Upper lobe of right lung (tissue), 1 donor: ENCODE measurements around the gene BORCS5. TPM values are rescaled to one million over a fixed set of nuclear protein-coding genes. Genes with fewer than 3 reads are reported as not detected.

Experiments used
- ATAC-seq: fragments of 200-7000 bp; cut with Tn5 transposase; one replicate; pipeline ENCODE4 v1.9.1; 2020; ENCODE audit warnings: mild to moderate bottlenecking, moderate library complexity
- DNase-seq: peaks from one replicate; pipeline ENCODE4 v3.0.0-alpha.2; 2020
- H3K27ac ChIP-seq: fragments of 200-600 bp; one replicate; pipeline ENCODE4 v1.8.0; 2022
- H3K27me3 ChIP-seq: fragments of 200-600 bp; one replicate; pipeline ENCODE4 v1.8.0; 2022; ENCODE audit warnings: mild to moderate bottlenecking
- H3K36me3 ChIP-seq: fragments of 200-600 bp; one replicate; pipeline ENCODE4 v1.8.0; 2022
- H3K4me1 ChIP-seq: fragments of 200-600 bp; one replicate; pipeline ENCODE4 v1.8.0; 2022
- H3K4me3 ChIP-seq: fragments of 200-600 bp; one replicate; pipeline ENCODE4 v1.8.0; 2022; ENCODE audit warnings: mild to moderate bottlenecking
- H3K9me3 ChIP-seq: fragments of 200-600 bp; one replicate; pipeline ENCODE4 v1.8.0; 2022
- intact Hi-C: fragments of 100-400 bp; cut with DNase I; formaldehyde crosslinking; loops from one replicate; pipeline ENCODE4 v1.11.0; 2022
- total RNA-seq: library from RNA; stranded (reverse); fragmentation: NEBNext Ultra II Directional; extraction: Animal tissue kit (Norgen Biotek cat#: 25700); gene quantifications from one replicate; pipeline ENCODE4 v1.2.1, GENCODE V29; 2021
- TF ChIP-seq, protein P1 (sequence below): fragments of 200-600 bp; IDR thresholded peaks from one replicate; pipeline ENCODE4 v1.8.0; 2022; ENCODE audit warnings: antibody characterized with exemption
- donor health status: DM: no; HTN: yes; CAD: no; lungs with severe emphysema.

BORCS5 gene
- total RNA-seq, 1 donor from 2014 or later = 14.0 TPM

DNA sequence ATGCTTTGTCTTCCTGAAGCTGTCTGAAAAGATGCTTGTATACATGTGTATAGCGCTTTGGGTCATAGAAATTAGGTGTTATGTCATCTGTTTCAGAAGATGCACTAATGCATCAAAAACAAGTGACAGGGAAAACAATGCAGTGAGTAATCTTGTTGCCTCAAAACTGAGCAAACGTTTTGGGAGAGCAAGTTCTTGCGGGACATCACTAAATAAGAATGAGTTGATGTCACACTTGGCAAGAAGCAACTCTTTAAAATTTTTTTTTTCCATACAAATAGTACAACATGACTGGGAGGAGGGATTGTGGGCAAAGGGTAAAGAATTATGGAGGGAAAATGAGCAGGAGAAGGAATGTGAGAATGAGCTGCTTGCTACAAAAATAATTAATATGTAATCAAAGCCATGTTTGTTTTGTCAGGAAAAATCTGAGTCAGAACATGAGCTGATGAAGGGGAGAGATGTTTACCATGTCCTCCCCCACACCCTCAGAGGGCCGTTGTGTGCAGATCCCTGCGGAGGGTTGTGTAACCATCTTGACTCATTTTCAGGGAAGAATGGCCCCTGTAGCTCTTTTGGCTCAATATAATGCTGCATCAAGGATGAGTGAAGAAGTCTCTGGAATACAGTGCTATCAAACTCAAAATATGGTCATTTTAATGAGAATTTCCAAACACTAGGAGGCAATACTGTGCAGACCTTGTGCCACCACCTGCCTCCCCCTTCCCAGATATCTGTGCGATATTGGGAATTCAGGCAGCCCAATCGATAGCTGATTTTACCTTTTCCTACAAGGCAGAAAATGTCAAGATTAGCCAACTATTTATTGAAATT is 41.4 kb downstream of the BORCS5 start:
- H3K9me3 ChIP-seq = no peaks in the 10 kb centered on the region
- H3K27ac ChIP-seq = peak overlapping the region; percentile 55
- ATAC-seq (peak; percentile 91), DNase-seq (peak; percentile 67)
- intact Hi-C loops = no loop called here
- H3K4me3 ChIP-seq = no peak overlapping the region
- TF ChIP-seq, protein P1, sequence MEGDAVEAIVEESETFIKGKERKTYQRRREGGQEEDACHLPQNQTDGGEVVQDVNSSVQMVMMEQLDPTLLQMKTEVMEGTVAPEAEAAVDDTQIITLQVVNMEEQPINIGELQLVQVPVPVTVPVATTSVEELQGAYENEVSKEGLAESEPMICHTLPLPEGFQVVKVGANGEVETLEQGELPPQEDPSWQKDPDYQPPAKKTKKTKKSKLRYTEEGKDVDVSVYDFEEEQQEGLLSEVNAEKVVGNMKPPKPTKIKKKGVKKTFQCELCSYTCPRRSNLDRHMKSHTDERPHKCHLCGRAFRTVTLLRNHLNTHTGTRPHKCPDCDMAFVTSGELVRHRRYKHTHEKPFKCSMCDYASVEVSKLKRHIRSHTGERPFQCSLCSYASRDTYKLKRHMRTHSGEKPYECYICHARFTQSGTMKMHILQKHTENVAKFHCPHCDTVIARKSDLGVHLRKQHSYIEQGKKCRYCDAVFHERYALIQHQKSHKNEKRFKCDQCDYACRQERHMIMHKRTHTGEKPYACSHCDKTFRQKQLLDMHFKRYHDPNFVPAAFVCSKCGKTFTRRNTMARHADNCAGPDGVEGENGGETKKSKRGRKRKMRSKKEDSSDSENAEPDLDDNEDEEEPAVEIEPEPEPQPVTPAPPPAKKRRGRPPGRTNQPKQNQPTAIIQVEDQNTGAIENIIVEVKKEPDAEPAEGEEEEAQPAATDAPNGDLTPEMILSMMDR = no peak
- H3K4me1 ChIP-seq = peaks cover 17% of the 10 kb centered on the region
- H3K36me3 ChIP-seq = no peaks in the 10 kb centered on the region
- H3K27me3 ChIP-seq = no peaks in the 10 kb centered on the region

DNA sequence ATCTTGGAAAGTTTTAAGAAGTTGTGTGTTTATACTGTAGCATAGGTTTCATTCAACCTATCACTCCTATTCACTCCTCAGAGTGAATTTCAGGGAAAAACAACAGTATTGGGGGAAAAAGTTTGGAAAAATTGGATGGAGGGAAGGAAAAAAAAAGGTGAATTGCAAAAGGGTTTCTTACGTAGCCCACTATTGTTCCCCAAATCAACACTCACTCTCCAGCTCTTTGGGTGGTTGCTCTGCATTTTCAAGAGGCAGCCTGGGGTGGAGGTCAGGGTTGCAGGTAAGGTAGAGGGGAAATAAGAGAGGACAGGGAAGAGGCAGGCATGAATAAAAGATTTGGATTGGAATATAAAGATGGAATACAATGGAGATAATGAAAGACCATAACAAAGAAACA is 42.3 kb downstream of the BORCS5 start:
- intact Hi-C loops = no loop called here
- DNase-seq (no peak), ATAC-seq (no peak)
- Histone ChIP-seq H3K9me3 (no peaks in the 10 kb centered on the region), H3K4me3 (no peak overlapping the region), H3K27me3 (no peaks in the 10 kb centered on the region), H3K27ac (peak overlapping the region; percentile 55), H3K4me1 (peaks cover 20% of the 10 kb centered on the region), H3K36me3 (no peaks in the 10 kb centered on the region)
- TF ChIP-seq, protein P1 = no peak

DNA sequence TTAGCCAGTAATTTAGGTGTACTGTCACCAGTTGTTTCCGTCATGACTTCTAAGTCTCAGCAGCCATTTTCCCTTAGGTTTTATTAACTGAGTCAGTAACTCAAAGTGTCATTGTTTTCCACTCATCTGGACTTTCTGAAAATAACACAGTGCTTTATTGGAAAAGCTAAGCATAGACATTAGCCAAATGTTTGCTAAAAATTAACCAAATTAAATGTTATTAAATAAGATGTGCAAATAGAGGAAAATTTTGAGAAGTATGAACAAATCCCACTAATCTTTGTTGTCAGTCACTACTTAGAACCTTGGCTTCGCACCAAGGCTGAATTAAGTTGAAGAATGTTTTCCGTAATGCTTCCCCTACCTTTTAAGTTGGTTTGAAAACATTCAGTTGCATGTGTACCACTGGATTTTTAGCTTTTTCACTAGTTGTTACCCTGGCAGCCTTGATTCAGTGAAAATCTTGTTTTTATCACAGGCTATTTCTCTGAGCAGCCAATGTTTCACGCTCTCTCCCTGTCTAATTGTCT is 43.0 kb downstream of the BORCS5 start:
- peak overlapping the region; percentile 20 for H3K27ac ChIP-seq
- DNase-seq (no peak), ATAC-seq (no peak)
- H3K36me3 ChIP-seq = no peaks in the 10 kb centered on the region
- H3K27me3 ChIP-seq = no peaks in the 10 kb centered on the region
- H3K9me3 ChIP-seq = no peaks in the 10 kb centered on the region
- H3K4me1 ChIP-seq = peaks cover 20% of the 10 kb centered on the region
- TF ChIP-seq, protein P1 = no peak
- no peak overlapping the region for H3K4me3 ChIP-seq
- intact Hi-C loops = no loop called here

DNA sequence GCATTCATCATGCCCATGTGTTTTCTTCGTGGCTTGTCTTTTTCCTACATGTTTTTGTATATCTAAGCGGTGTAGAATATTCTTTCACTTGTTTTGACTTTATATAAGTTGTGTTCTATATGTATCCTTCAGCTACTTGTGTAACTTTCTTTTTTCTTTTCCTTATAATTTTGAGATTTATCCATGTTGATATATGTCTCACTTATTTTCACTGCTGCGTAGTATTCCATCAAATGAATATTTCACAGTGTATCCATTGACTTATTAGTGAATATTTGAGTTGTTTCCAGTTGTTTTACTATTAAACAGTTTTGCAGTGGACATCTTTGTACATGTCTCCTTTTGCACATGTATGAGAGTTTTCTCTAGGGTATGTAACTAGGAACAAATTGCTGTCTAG is 43.9 kb downstream of the BORCS5 start:
- H3K9me3 ChIP-seq = no peaks in the 10 kb centered on the region
- H3K4me3 ChIP-seq = no peak overlapping the region
- H3K27ac ChIP-seq = no peak overlapping the region
- H3K4me1 ChIP-seq = peaks cover 30% of the 10 kb centered on the region
- TF ChIP-seq, protein P1 = no peak
- H3K27me3 ChIP-seq = no peaks in the 10 kb centered on the region
- DNase-seq (no peak), ATAC-seq (no peak)
- H3K36me3 ChIP-seq = no peaks in the 10 kb centered on the region
- intact Hi-C loops = no loop called here

DNA sequence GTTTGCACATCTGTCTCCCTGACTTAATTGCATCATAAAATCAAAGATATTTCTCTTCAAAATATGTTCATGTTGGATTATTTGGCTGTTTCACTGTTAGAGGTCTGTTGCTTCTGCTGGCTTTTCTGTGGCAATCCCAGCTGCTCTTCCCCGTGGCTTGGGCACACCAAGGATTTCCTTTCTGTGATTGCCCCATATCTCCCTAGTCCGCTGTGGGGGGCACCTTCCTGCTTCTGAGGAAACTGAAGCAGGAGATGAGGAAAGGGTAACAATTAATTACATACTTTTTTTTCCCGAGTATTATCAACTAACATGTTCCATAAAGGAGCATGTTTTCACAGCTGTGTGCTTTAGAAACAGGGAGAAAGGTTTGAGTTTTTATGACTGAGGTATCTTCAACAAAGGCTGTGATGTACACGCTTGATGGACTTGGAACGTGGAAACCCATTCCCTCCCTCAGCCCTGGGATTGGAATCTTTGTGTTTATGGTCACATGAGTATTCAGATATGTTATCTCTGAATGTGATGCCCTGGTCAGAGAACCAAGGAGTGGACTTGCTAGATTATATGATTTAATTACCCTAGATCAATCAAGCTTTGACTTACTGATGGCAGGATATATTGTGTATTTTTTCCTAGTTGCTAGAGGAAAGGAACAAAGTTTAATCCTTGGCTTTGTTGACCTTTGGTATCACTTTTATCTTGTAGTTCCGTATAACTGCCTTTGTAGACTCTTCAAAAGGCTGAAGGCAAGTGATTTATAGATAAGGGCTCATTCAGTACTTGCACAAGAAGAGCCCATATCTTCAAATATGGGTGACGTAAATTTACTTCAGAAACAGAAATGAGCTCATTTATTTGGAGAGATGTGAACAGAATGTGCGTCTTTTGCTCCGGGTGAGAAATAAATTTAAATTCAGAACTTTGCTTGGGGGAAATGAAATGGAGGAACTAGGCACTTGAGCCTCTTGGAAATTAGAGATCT is 46.7 kb downstream of the BORCS5 start:
- Histone ChIP-seq H3K4me1 (peaks cover 27% of the 10 kb centered on the region), H3K27ac (peak overlapping the region; percentile 3), H3K27me3 (no peaks in the 10 kb centered on the region), H3K9me3 (no peaks in the 10 kb centered on the region), H3K36me3 (no peaks in the 10 kb centered on the region), H3K4me3 (no peak overlapping the region)
- ATAC-seq (peak; percentile 48), DNase-seq (no peak)
- TF ChIP-seq, protein P1 = no peak
- intact Hi-C loops = no loop called here
